ENCODE results near the gene KLHL29. TPM values are rescaled to one million over a fixed set of nuclear protein-coding genes. Genes with fewer than 3 reads are reported as not detected.
"Not testable (repeated sequence)": the region's sequence is repeated elsewhere in the genome, so short reads cannot be mapped to it uniquely, and the experiment has no call there.

The KLHL29 gene
- total RNA-seq, 1 donor from 2014 or later, result 5.5 TPM

- no peak for FAIRE-seq
- no peaks in the 10 kb centered on the region for H3K36me3 ChIP-seq (ENCODE audit: insufficient read depth, low read length)
- Mint-ChIP-seq H3K4me3 (ENCODE audit: unreplicated experiment) (no peak overlapping the region), H3K27ac (ENCODE audit: unreplicated experiment) (no peak overlapping the region), H3K4me1 (ENCODE audit: low read depth, unreplicated experiment) (no peaks in the 10 kb centered on the region), H3K27me3 (ENCODE audit: low read depth, unreplicated experiment) (peaks cover 51% of the 10 kb centered on the region), H3K36me3 (ENCODE audit: low read depth, unreplicated experiment) (no peaks in the 10 kb centered on the region), H3K9me3 (ENCODE audit: unreplicated experiment) (peaks cover 7% of the 10 kb centered on the region)
- H4K20me1 ChIP-seq (ENCODE audit: insufficient read depth, low read length), result no peaks in the 10 kb centered on the region
- no peak for DNase-seq (ENCODE audit: low read depth)
- no peak overlapping the region for H3K27ac ChIP-seq (ENCODE audit: low read depth, low read length)
- H2AFZ ChIP-seq (ENCODE audit: low read depth, low read length), result no peak overlapping the region
- TF ChIP-seq CTCF (IDR thresholded peaks at IDR 0.05; ENCODE audit: insufficient read depth, low read depth, low read length), result no peak
- TF ChIP-seq EZH2 (IDR thresholded peaks at IDR 0.05; ENCODE audit: insufficient read depth, low read length), result no peak
- peaks cover 2% of the 10 kb centered on the region for H3K9me3 ChIP-seq (ENCODE audit: insufficient read depth, low read depth, low read length)
- no peaks in the 10 kb centered on the region for H3K79me2 ChIP-seq (ENCODE audit: insufficient read depth, low read length)
- H3K9ac ChIP-seq (ENCODE audit: low read length), result no peak overlapping the region
- H3K27me3 ChIP-seq (ENCODE audit: insufficient read depth, low read length), result no peaks in the 10 kb centered on the region
- no peaks in the 10 kb centered on the region for H3K4me1 ChIP-seq (ENCODE audit: insufficient read depth, low read length)
- H3K4me3 ChIP-seq (ENCODE audit: insufficient read depth, low read depth, low read length), result no peak overlapping the region
- no peak overlapping the region for H3K4me2 ChIP-seq (ENCODE audit: low read length)
Observed at GRCh38 chr2:23346029-23346428, 39.0 kb upstream of the KLHL29 start.

- Mint-ChIP-seq H3K27ac (ENCODE audit: unreplicated experiment) (no peak overlapping the region), H3K36me3 (ENCODE audit: low read depth, unreplicated experiment) (no peaks in the 10 kb centered on the region), H3K27me3 (ENCODE audit: low read depth, unreplicated experiment) (peaks cover 49% of the 10 kb centered on the region), H3K4me3 (ENCODE audit: unreplicated experiment) (no peak overlapping the region), H3K9me3 (ENCODE audit: unreplicated experiment) (peaks cover 7% of the 10 kb centered on the region), H3K4me1 (ENCODE audit: low read depth, unreplicated experiment) (no peaks in the 10 kb centered on the region)
- DNase-seq (ENCODE audit: low read depth), result no peak
- Histone ChIP-seq H3K4me3 (ENCODE audit: insufficient read depth, low read depth, low read length) (no peak overlapping the region), H3K9ac (ENCODE audit: low read length) (no peak overlapping the region), H3K27me3 (ENCODE audit: insufficient read depth, low read length) (no peaks in the 10 kb centered on the region), H2AFZ (ENCODE audit: low read depth, low read length) (no peak overlapping the region), H3K27ac (ENCODE audit: low read depth, low read length) (no peak overlapping the region), H3K79me2 (ENCODE audit: insufficient read depth, low read length) (no peaks in the 10 kb centered on the region), H3K4me2 (ENCODE audit: low read length) (no peak overlapping the region), H4K20me1 (ENCODE audit: insufficient read depth, low read length) (no peaks in the 10 kb centered on the region), H3K36me3 (ENCODE audit: insufficient read depth, low read length) (no peaks in the 10 kb centered on the region), H3K4me1 (ENCODE audit: insufficient read depth, low read length) (no peaks in the 10 kb centered on the region), H3K9me3 (ENCODE audit: insufficient read depth, low read depth, low read length) (peaks cover 2% of the 10 kb centered on the region)
- no peak for FAIRE-seq
- TF ChIP-seq EZH2 (IDR thresholded peaks at IDR 0.05; ENCODE audit: insufficient read depth, low read length), result no peak
- TF ChIP-seq CTCF (IDR thresholded peaks at IDR 0.05; ENCODE audit: insufficient read depth, low read depth, low read length), result no peak
Observed at GRCh38 chr2:23346781-23347180, 38.2 kb upstream of the KLHL29 start.

- DNase-seq (ENCODE audit: low read depth), result no peak
- H3K36me3 ChIP-seq (ENCODE audit: insufficient read depth, low read length), result no peaks in the 10 kb centered on the region
- Mint-ChIP-seq H3K4me3 (ENCODE audit: unreplicated experiment) (no peak overlapping the region), H3K4me1 (ENCODE audit: low read depth, unreplicated experiment) (no peaks in the 10 kb centered on the region), H3K36me3 (ENCODE audit: low read depth, unreplicated experiment) (no peaks in the 10 kb centered on the region), H3K27me3 (ENCODE audit: low read depth, unreplicated experiment) (peaks cover 46% of the 10 kb centered on the region), H3K9me3 (ENCODE audit: unreplicated experiment) (peaks cover 7% of the 10 kb centered on the region), H3K27ac (ENCODE audit: unreplicated experiment) (no peak overlapping the region)
- no peak overlapping the region for H2AFZ ChIP-seq (ENCODE audit: low read depth, low read length)
- TF ChIP-seq EZH2 (IDR thresholded peaks at IDR 0.05; ENCODE audit: insufficient read depth, low read length), result no peak
- TF ChIP-seq CTCF (IDR thresholded peaks at IDR 0.05; ENCODE audit: insufficient read depth, low read depth, low read length), result no peak
- H3K4me2 ChIP-seq (ENCODE audit: low read length), result no peak overlapping the region
- FAIRE-seq, result no peak
- no peak overlapping the region for H3K9ac ChIP-seq (ENCODE audit: low read length)
- no peak overlapping the region for H3K27ac ChIP-seq (ENCODE audit: low read depth, low read length)
- H3K79me2 ChIP-seq (ENCODE audit: insufficient read depth, low read length), result no peaks in the 10 kb centered on the region
- no peak overlapping the region for H3K4me3 ChIP-seq (ENCODE audit: insufficient read depth, low read depth, low read length)
- H3K27me3 ChIP-seq (ENCODE audit: insufficient read depth, low read length), result no peaks in the 10 kb centered on the region
- H3K4me1 ChIP-seq (ENCODE audit: insufficient read depth, low read length), result no peaks in the 10 kb centered on the region
- H3K9me3 ChIP-seq (ENCODE audit: insufficient read depth, low read depth, low read length), result peaks cover 2% of the 10 kb centered on the region
- H4K20me1 ChIP-seq (ENCODE audit: insufficient read depth, low read length), result no peaks in the 10 kb centered on the region
Observed at GRCh38 chr2:23347471-23348092, 37.4 kb upstream of the KLHL29 start.

GRCh38 chr2:23348093-23348481 lies 36.9 kb upstream of the KLHL29 start:
- not testable (repeated sequence) for H3K36me3 Mint-ChIP-seq (ENCODE audit: low read depth, unreplicated experiment); H3K4me3 ChIP-seq (ENCODE audit: insufficient read depth, low read depth, low read length); H3K9ac ChIP-seq (ENCODE audit: low read length); H3K79me2 ChIP-seq (ENCODE audit: insufficient read depth, low read length); H3K27me3 ChIP-seq (ENCODE audit: insufficient read depth, low read length); H2AFZ ChIP-seq (ENCODE audit: low read depth, low read length); H3K9me3 Mint-ChIP-seq (ENCODE audit: unreplicated experiment); H3K27ac ChIP-seq (ENCODE audit: low read depth, low read length); H4K20me1 ChIP-seq (ENCODE audit: insufficient read depth, low read length); H3K4me3 Mint-ChIP-seq (ENCODE audit: unreplicated experiment); H3K4me2 ChIP-seq (ENCODE audit: low read length); H3K4me1 Mint-ChIP-seq (ENCODE audit: low read depth, unreplicated experiment); FAIRE-seq; H3K9me3 ChIP-seq (ENCODE audit: insufficient read depth, low read depth, low read length); H3K27ac Mint-ChIP-seq (ENCODE audit: unreplicated experiment); DNase-seq (ENCODE audit: low read depth); H3K4me1 ChIP-seq (ENCODE audit: insufficient read depth, low read length); H3K36me3 ChIP-seq (ENCODE audit: insufficient read depth, low read length)
- H3K27me3 Mint-ChIP-seq (ENCODE audit: low read depth, unreplicated experiment), result peaks cover 48% of the 10 kb centered on the region
